HepG2 (cell line): Measurements from ENCODE around the gene TWNK. TPM values are rescaled to one million over a fixed set of nuclear protein-coding genes. Genes with fewer than 3 reads are reported as not detected.

ENCODE experiments used
- FOXK1 ChIP-seq: sonication (generic); formaldehyde crosslinking; IDR thresholded peaks from 2 replicates; pipeline ENCODE4 v1.4.0; 2020; ENCODE audit warnings: low read depth, missing genetic modification reagents, borderline replicate concordance
- SIX4 ChIP-seq: sonication (generic); formaldehyde crosslinking; IDR thresholded peaks from 2 replicates; pipeline ENCODE4 v1.4.0; 2020; ENCODE audit warnings: missing genetic modification reagents
- ZNF274 ChIP-seq: sonication (generic); formaldehyde crosslinking; IDR thresholded peaks from 2 replicates; pipeline ENCODE4 v1.5.1; 2020; ENCODE audit warnings: mild to moderate bottlenecking, missing genetic modification reagents
- ZNF737 ChIP-seq: sonication (generic); formaldehyde crosslinking; IDR thresholded peaks from 2 replicates; pipeline ENCODE4 v1.5.0; 2020; ENCODE audit warnings: missing genetic modification reagents, mild to moderate bottlenecking, borderline replicate concordance
- polyA plus RNA-seq, 8 experiments: library from polyadenylated mRNA; depleted of rRNA in 3 of 8; stranded (reverse) in 7 of 8; unstranded in 1 of 8; fragments of >200 nt; fragmentation: Illumina TruSeq in 4 of 8; extraction: Trizol in 4 of 8; gene quantifications; 2 replicates each; pipeline versions ENCODE4 v1.2.1 to v1.2.3, GENCODE V29; 2011 to 2016; ENCODE audit warnings: low read depth in 4 of 8, missing spikeins in 1 of 8, mixed read lengths in 1 of 8; ENCODE audit not compliant: insufficient read depth in 1 of 8
- total RNA-seq, 5 experiments: library from RNA; depleted of rRNA; stranded (reverse); fragments of >200 nt; fragmentation: Illumina TruSeq; extraction: Trizol; gene quantifications; 2 replicates each; pipeline ENCODE4 v1.2.3, GENCODE V29; 2016; ENCODE audit warnings: low read depth in 1 of 5
- TF ChIP-seq, protein P1 (sequence below): sonication (generic); formaldehyde crosslinking; IDR thresholded peaks from 2 replicates; pipeline ENCODE4 v1.5.1; 2020; ENCODE audit warnings: missing genetic modification reagents, mild to moderate bottlenecking, borderline replicate concordance
- TF ChIP-seq, protein P2 (sequence below): sonication (generic); formaldehyde crosslinking; IDR thresholded peaks from 2 replicates; pipeline ENCODE4 v1.4.0; 2020; ENCODE audit warnings: missing genetic modification reagents
- TF ChIP-seq, protein P3 (sequence below): sonication (generic); formaldehyde crosslinking; IDR thresholded peaks from one replicate; pipeline ENCODE4 v1.5.1; 2020; ENCODE audit warnings: mild to moderate bottlenecking, missing genetic modification reagents; ENCODE audit errors: not compliant biosample characterization
- TF ChIP-seq, protein P4 (sequence below): IDR thresholded peaks from 2 replicates; pipeline ENCODE4 v1.6.1; 2016; ENCODE audit warnings: low read depth
- TF ChIP-seq, protein P5 (sequence below), 2 experiments: fragments of 450-650 bp in 1 of 2; sonication (generic) in 1 of 2; formaldehyde crosslinking; IDR thresholded peaks; 2 replicates each; pipeline versions ENCODE4 v1.5.0 to v1.8.0; 2020 to 2022; ENCODE audit warnings: mild to moderate bottlenecking in 1 of 2, missing genetic modification reagents in 1 of 2
- TF ChIP-seq, protein P6 (sequence below): sonication (generic); formaldehyde crosslinking; IDR thresholded peaks from 2 replicates; pipeline ENCODE4 v1.8.0; 2022; ENCODE audit warnings: missing genetic modification reagents, mild to moderate bottlenecking, inconsistent platforms, borderline replicate concordance

TWNK gene
- total and polyA plus RNA-seq, 2 of the 13 experiments (the other 11 are each of a cell fraction or from before 2014, with no cell fraction given) = 10.7 to 16.5 TPM

DNA sequence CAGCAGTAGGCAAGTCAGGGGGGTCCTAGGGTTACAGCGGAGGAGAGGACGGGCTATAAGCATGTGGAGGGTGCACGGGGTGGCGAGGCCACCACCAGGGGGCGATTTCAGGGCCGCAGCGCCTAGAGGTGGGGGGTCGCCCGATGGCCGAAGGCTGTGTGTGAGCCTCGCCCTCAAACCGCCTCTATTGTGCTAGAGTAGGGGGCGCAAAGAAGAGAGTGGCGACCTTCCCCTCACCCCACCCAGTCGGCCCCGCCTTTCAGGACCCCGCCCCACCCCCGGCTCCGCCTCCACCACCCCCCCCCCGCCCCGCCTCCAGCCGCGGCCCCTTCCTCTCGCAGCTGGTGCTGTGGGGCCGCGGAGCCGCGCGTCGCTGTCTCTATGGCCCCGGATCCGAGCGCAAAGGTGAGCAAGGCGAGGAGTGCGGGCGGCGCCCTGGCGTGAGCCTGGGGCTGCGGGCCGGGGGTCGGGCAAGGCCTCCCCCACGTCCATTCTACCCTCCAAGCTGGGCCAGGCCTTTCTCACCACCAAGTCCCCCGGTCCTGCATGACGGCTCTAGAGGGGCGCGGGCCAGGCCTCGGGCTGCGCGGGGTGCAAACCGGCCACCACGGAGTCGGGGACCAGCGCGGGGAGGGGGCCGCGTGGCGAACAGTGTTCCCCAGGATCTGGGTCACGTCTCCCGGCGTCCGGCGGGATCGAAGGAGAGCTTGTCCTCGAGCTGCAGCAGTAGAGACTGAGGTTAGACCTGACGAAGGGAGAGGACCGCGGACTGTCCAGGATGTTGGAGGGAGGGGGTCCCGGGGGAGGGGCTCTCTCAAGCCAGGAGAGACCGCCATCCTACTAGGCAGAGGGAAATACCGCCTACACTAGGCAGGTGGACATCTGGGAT lies 17.9 kb upstream of the TWNK start, which contains the start of gene SEMA4G (continued):
- TF ChIP-seq, protein P1, sequence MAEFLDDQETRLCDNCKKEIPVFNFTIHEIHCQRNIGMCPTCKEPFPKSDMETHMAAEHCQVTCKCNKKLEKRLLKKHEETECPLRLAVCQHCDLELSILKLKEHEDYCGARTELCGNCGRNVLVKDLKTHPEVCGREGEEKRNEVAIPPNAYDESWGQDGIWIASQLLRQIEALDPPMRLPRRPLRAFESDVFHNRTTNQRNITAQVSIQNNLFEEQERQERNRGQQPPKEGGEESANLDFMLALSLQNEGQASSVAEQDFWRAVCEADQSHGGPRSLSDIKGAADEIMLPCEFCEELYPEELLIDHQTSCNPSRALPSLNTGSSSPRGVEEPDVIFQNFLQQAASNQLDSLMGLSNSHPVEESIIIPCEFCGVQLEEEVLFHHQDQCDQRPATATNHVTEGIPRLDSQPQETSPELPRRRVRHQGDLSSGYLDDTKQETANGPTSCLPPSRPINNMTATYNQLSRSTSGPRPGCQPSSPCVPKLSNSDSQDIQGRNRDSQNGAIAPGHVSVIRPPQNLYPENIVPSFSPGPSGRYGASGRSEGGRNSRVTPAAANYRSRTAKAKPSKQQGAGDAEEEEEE (CRISPR knock-in tag) = no peak
- TF ChIP-seq ZNF737 (CRISPR knock-in tag) (no peak; the same call in 1 of the 2 replicates), ZNF274 (CRISPR knock-in tag) (peak; percentile 56; the same call in 1 of the 2 replicates), SIX4 (CRISPR knock-in tag) (no peak), FOXK1 (no peak)
- TF ChIP-seq, protein P2, sequence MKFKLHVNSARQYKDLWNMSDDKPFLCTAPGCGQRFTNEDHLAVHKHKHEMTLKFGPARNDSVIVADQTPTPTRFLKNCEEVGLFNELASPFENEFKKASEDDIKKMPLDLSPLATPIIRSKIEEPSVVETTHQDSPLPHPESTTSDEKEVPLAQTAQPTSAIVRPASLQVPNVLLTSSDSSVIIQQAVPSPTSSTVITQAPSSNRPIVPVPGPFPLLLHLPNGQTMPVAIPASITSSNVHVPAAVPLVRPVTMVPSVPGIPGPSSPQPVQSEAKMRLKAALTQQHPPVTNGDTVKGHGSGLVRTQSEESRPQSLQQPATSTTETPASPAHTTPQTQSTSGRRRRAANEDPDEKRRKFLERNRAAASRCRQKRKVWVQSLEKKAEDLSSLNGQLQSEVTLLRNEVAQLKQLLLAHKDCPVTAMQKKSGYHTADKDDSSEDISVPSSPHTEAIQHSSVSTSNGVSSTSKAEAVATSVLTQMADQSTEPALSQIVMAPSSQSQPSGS (CRISPR knock-in tag) = no peak
- TF ChIP-seq, protein P3, sequence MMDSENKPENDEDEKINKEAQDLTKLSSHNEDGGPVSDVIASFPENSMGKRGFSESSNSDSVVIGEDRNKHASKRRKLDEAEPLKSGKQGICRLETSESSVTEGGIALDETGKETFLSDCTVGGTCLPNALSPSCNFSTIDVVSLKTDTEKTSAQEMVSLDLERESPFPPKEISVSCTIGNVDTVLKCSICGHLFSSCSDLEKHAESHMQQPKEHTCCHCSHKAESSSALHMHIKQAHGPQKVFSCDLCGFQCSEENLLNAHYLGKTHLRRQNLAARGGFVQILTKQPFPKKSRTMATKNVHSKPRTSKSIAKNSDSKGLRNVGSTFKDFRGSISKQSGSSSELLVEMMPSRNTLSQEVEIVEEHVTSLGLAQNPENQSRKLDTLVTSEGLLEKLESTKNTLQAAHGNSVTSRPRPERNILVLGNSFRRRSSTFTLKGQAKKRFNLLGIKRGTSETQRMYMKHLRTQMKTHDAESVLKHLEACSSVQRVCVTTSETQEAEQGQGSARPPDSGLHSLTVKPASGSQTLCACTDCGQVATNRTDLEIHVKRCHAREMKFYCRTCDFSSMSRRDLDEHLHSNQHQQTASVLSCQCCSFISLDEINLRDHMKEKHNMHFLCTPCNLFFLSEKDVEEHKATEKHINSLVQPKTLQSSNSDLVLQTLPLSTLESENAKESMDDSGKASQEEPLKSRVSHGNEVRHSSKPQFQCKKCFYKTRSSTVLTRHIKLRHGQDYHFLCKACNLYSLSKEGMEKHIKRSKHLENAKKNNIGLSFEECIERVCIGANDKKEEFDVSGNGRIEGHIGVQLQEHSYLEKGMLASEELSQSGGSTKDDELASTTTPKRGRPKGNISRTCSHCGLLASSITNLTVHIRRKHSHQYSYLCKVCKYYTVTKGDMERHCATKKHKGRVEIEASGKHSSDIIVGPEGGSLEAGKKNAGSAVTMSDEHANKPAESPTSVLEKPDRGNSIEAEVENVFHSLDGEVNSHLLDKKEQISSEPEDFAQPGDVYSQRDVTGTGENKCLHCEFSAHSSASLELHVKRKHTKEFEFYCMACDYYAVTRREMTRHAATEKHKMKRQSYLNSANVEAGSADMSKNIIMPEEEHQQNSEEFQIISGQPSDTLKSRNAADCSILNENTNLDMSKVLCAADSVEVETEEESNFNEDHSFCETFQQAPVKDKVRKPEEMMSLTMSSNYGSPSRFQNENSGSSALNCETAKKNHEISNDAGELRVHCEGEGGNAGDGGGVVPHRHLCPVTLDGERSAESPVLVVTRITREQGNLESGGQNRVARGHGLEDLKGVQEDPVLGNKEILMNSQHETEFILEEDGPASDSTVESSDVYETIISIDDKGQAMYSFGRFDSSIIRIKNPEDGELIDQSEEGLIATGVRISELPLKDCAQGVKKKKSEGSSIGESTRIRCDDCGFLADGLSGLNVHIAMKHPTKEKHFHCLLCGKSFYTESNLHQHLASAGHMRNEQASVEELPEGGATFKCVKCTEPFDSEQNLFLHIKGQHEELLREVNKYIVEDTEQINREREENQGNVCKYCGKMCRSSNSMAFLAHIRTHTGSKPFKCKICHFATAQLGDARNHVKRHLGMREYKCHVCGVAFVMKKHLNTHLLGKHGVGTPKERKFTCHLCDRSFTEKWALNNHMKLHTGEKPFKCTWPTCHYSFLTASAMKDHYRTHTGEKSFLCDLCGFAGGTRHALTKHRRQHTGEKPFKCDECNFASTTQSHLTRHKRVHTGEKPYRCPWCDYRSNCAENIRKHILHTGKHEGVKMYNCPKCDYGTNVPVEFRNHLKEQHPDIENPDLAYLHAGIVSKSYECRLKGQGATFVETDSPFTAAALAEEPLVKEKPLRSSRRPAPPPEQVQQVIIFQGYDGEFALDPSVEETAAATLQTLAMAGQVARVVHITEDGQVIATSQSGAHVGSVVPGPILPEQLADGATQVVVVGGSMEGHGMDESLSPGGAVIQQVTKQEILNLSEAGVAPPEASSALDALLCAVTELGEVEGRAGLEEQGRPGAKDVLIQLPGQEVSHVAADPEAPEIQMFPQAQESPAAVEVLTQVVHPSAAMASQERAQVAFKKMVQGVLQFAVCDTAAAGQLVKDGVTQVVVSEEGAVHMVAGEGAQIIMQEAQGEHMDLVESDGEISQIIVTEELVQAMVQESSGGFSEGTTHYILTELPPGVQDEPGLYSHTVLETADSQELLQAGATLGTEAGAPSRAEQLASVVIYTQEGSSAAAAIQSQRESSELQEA (CRISPR knock-in tag) = peak; percentile 48
- TF ChIP-seq, protein P4, sequence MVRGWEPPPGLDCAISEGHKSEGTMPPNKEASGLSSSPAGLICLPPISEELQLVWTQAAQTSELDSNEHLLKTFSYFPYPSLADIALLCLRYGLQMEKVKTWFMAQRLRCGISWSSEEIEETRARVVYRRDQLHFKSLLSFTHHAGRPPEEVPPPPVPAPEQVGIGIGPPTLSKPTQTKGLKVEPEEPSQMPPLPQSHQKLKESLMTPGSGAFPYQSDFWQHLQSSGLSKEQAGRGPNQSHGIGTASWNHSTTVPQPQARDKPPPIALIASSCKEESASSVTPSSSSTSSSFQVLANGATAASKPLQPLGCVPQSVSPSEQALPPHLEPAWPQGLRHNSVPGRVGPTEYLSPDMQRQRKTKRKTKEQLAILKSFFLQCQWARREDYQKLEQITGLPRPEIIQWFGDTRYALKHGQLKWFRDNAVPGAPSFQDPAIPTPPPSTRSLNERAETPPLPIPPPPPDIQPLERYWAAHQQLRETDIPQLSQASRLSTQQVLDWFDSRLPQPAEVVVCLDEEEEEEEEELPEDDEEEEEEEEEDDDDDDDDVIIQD (CRISPR knock-in tag) = no peak
- TF ChIP-seq, protein P5, sequence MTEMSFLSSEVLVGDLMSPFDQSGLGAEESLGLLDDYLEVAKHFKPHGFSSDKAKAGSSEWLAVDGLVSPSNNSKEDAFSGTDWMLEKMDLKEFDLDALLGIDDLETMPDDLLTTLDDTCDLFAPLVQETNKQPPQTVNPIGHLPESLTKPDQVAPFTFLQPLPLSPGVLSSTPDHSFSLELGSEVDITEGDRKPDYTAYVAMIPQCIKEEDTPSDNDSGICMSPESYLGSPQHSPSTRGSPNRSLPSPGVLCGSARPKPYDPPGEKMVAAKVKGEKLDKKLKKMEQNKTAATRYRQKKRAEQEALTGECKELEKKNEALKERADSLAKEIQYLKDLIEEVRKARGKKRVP (CRISPR knock-in tag; IDR thresholded peaks at IDR 0.05) = no peak
- TF ChIP-seq, protein P6, sequence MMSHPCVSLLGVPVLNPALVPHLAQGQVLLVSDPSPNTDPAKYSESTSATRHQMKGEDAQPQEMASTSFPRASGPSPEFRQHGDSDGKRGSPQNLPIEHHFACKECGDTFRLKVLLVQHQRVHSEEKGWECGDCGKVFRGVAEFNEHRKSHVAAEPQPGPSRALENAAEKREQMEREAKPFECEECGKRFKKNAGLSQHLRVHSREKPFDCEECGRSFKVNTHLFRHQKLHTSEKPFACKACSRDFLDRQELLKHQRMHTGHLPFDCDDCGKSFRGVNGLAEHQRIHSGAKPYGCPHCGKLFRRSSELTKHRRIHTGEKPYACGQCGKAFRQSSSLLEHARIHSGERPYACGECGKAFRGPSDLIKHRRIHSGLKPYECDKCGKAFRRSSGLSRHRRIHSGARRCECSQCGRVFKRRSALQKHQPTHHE (CRISPR knock-in tag) = 0 out of 2 replicates have a peak, but pooled peaks have one; percentile 39
